WTC11 (cell line): ENCODE data around the gene NSG2. TPM values are rescaled to one million over a fixed set of nuclear protein-coding genes. Genes with fewer than 3 reads are reported as not detected.

ENCODE experiments used
- ATAC-seq: fragments of 200-7000 bp; cut with Tn5 transposase; 2 replicates; pipeline ENCODE4 v1.10.0; 2021; ENCODE audit warnings: mild to moderate bottlenecking, moderate library complexity
- CTCF ChIA-PET: fragments of 300-600 bp; sonication (Branson Sonifier 250); formaldehyde crosslinking; loops from one replicate; lab custom pipeline; 2021; ENCODE audit warnings: antibody characterized with exemption; lab: Charles Lee
- POLR2A ChIA-PET: fragments of 350-600 bp; sonication (Branson Sonifier 250); formaldehyde crosslinking; loops from one replicate; lab custom pipeline; 2021; ENCODE audit warnings: antibody characterized with exemption; lab: Charles Lee
- DNase-seq: peaks from one replicate; pipeline ENCODE4 v3.0.0; 2021; ENCODE audit warnings: low spot score
- H3K27ac Mint-ChIP-seq: 2 replicates; pipeline ENCODE4 v1.8.0; 2021; ENCODE audit warnings: mixed read lengths
- H3K27me3 Mint-ChIP-seq: 2 replicates; pipeline ENCODE4 v1.8.0; 2021; ENCODE audit warnings: low read depth, mild to moderate bottlenecking, moderate library complexity, mixed read lengths
- H3K36me3 Mint-ChIP-seq: 2 replicates; pipeline ENCODE4 v1.8.0; 2021; ENCODE audit warnings: mixed read lengths
- H3K4me1 Mint-ChIP-seq: 2 replicates; pipeline ENCODE4 v1.8.0; 2022; ENCODE audit warnings: mixed read lengths
- H3K4me3 Mint-ChIP-seq: 2 replicates; pipeline ENCODE4 v1.8.0; 2021; ENCODE audit warnings: mild to moderate bottlenecking, moderate library complexity, mixed read lengths
- H3K9me3 Mint-ChIP-seq: 2 replicates; pipeline ENCODE4 v1.8.0; 2021; ENCODE audit warnings: mixed read lengths
- ARID4B ChIP-seq: sonication (generic); formaldehyde crosslinking; IDR thresholded peaks from 2 replicates; pipeline ENCODE4 v1.8.0; 2023; ENCODE audit warnings: missing genetic modification reagents, mild to moderate bottlenecking, borderline replicate concordance
- ATF1 ChIP-seq: sonication (generic); formaldehyde crosslinking; IDR thresholded peaks from 2 replicates; pipeline ENCODE4 v1.8.1; 2023; ENCODE audit warnings: mild to moderate bottlenecking, moderate library complexity, missing genetic modification reagents
- E2F1 ChIP-seq: sonication (generic); formaldehyde crosslinking; IDR thresholded peaks from 2 replicates; pipeline ENCODE4 v1.8.0; 2022; ENCODE audit warnings: mild to moderate bottlenecking, missing genetic modification reagents
- E2F5 ChIP-seq: sonication (generic); formaldehyde crosslinking; IDR thresholded peaks from 2 replicates; pipeline ENCODE4 v1.8.1; 2022; ENCODE audit warnings: mild to moderate bottlenecking, moderate library complexity, missing genetic modification reagents
- ELF4 ChIP-seq: sonication (generic); formaldehyde crosslinking; IDR thresholded peaks from 2 replicates; pipeline ENCODE4 v1.8.1; 2022; ENCODE audit warnings: low read depth, mild to moderate bottlenecking, moderate library complexity, missing genetic modification reagents
- EMX1 ChIP-seq: fragments of 250-450 bp; sonication (Bioruptor Pico); IDR thresholded peaks from 2 replicates; pipeline ENCODE4 v1.8.0; 2021; ENCODE audit warnings: mild to moderate bottlenecking
- JUN ChIP-seq: sonication (generic); formaldehyde crosslinking; IDR thresholded peaks from 2 replicates; pipeline ENCODE4 v1.8.0; 2023; ENCODE audit warnings: mild to moderate bottlenecking, missing genetic modification reagents
- MLX ChIP-seq: sonication (generic); formaldehyde crosslinking; IDR thresholded peaks from 2 replicates; pipeline ENCODE4 v1.8.1; 2023; ENCODE audit warnings: mild to moderate bottlenecking, missing genetic modification reagents, moderate library complexity
- NFATC4 ChIP-seq: fragments of 250-450 bp; sonication (Bioruptor Pico); IDR thresholded peaks from 2 replicates; pipeline ENCODE4 v1.9.0; 2021; ENCODE audit warnings: mild to moderate bottlenecking
- NFE2L1 ChIP-seq: sonication (generic); formaldehyde crosslinking; IDR thresholded peaks from 2 replicates; pipeline ENCODE4 v1.8.1; 2023; ENCODE audit warnings: missing genetic modification reagents
- NR1H2 ChIP-seq: sonication (generic); formaldehyde crosslinking; IDR thresholded peaks from 2 replicates; pipeline ENCODE4 v1.9.0; 2021; ENCODE audit warnings: mild to moderate bottlenecking, moderate library complexity, missing genetic modification reagents
- NR2C2 ChIP-seq: sonication (generic); formaldehyde crosslinking; IDR thresholded peaks from 2 replicates; pipeline ENCODE4 v1.8.0; 2022; ENCODE audit warnings: mild to moderate bottlenecking, missing genetic modification reagents
- NR3C1 ChIP-seq: sonication (generic); formaldehyde crosslinking; conservative IDR thresholded peaks from 2 replicates; pipeline ENCODE4 v1.8.1; 2023; ENCODE audit warnings: low read depth, mild to moderate bottlenecking, missing genetic modification reagents
- PRRX2 ChIP-seq: fragments of 250-450 bp; sonication (Bioruptor Pico); IDR thresholded peaks from 2 replicates; pipeline ENCODE4 v1.8.0; 2021; ENCODE audit warnings: mild to moderate bottlenecking
- SMAD4 ChIP-seq: sonication (generic); formaldehyde crosslinking; IDR thresholded peaks from 2 replicates; pipeline ENCODE4 v1.8.0; 2022; ENCODE audit warnings: mild to moderate bottlenecking, missing genetic modification reagents
- SP1 ChIP-seq: sonication (generic); formaldehyde crosslinking; conservative IDR thresholded peaks from 2 replicates; pipeline ENCODE4 v1.8.1; 2022; ENCODE audit warnings: missing genetic modification reagents
- TEAD1 ChIP-seq: sonication (generic); formaldehyde crosslinking; IDR thresholded peaks from 2 replicates; pipeline ENCODE4 v1.8.0; 2022; ENCODE audit warnings: mild to moderate bottlenecking, missing genetic modification reagents
- ZMAT4 ChIP-seq: fragments of 250-450 bp; sonication (Bioruptor Pico); IDR thresholded peaks from 2 replicates; pipeline ENCODE4 v1.9.0; 2021; ENCODE audit warnings: mild to moderate bottlenecking
- ZNF219 ChIP-seq: sonication (generic); formaldehyde crosslinking; IDR thresholded peaks from 2 replicates; pipeline ENCODE4 v1.8.0; 2023; ENCODE audit warnings: missing genetic modification reagents, mild to moderate bottlenecking, borderline replicate concordance
- ZNF423 ChIP-seq: fragments of 250-450 bp; sonication (Bioruptor Pico); IDR thresholded peaks from 2 replicates; pipeline ENCODE4 v2.1.2; 2022; ENCODE audit warnings: mild to moderate bottlenecking, moderate library complexity
- ZNF512 ChIP-seq: sonication (generic); formaldehyde crosslinking; IDR thresholded peaks from 2 replicates; pipeline ENCODE4 v1.8.1; 2022; ENCODE audit warnings: missing genetic modification reagents, borderline replicate concordance
- total RNA-seq: library from RNA; stranded (reverse); gene quantifications from 3 replicates; pipeline ENCODE4 v1.2.3, GENCODE V29; 2021

The NSG2 gene
- total RNA-seq, 1 experiment from 2014 or later, result not detected

- TF ChIP-seq ZMAT4 (CRISPR knock-in tag) (no peak), NR2C2 (CRISPR knock-in tag) (no peak), PRRX2 (CRISPR knock-in tag) (no peak), JUN (CRISPR knock-in tag) (no peak)
Measured at GRCh38 chr5:174045470-174046025, at the start of gene NSG2 (continued).

GRCh38 chr5:173997331-173997730 is 48.2 kb upstream of the NSG2 start:
- no peak for TF ChIP-seq SP1 (CRISPR knock-in tag)
- TF ChIP-seq ZNF219, result no peak
- no peak for TF ChIP-seq NFATC4 (CRISPR knock-in tag)
- no peak for TF ChIP-seq ATF1 (CRISPR knock-in tag)
- no peak for TF ChIP-seq MLX (CRISPR knock-in tag)
- no peak for TF ChIP-seq NFE2L1
- TF ChIP-seq TEAD1 (CRISPR knock-in tag), result no peak
- TF ChIP-seq E2F1, result no peak
- no peak for TF ChIP-seq ZNF512 (CRISPR knock-in tag)
- TF ChIP-seq ARID4B (CRISPR knock-in tag), result no peak
- no peak for TF ChIP-seq ELF4
- TF ChIP-seq EMX1 (CRISPR knock-in tag), result no peak
- no peak for TF ChIP-seq E2F5
- TF ChIP-seq NR1H2 (CRISPR knock-in tag), result no peak
- TF ChIP-seq ZNF423 (CRISPR knock-in tag), result no peak
- no peak for TF ChIP-seq NR3C1 (CRISPR knock-in tag)
- TF ChIP-seq SMAD4 (CRISPR knock-in tag), result no peak
- CTCF ChIA-PET, result interaction anchor here (1.3 kb wide), 1 partner anchor 381 kb away, joined by 3 read pairs; no protein-coding TSS in a partner anchor
- POLR2A ChIA-PET, result no interaction called here

More at GRCh38 chr5:173997331-173997730, 48.2 kb upstream of the NSG2 start:
- H3K4me1 Mint-ChIP-seq, result no peaks in the 10 kb centered on the region
- no peak for ATAC-seq
- H3K36me3 Mint-ChIP-seq, result no peaks in the 10 kb centered on the region
- no peak for DNase-seq
- H3K9me3 Mint-ChIP-seq, result no peaks in the 10 kb centered on the region
- H3K27me3 Mint-ChIP-seq, result no peaks in the 10 kb centered on the region; the same call in 1 of the 2 replicates
- no peak overlapping the region for H3K4me3 Mint-ChIP-seq
- H3K27ac Mint-ChIP-seq, result no peak overlapping the region
